ENCODE data around the gene CEACAM18.

CEACAM18 gene

GRCh38 chr19:51467864-51468544, 10.3 kb upstream of the CEACAM18 start:
- Histone ChIP-seq H4K20me1 (ENCODE audit: insufficient read depth, low read length) (no peaks in the 10 kb centered on the region), H3K4me3 (ENCODE audit: low read depth, low read length, poor library complexity, severe bottlenecking) (no peak overlapping the region), H3K36me3 (ENCODE audit: insufficient read depth, low read length) (no peaks in the 10 kb centered on the region), H3K27ac (ENCODE audit: low read depth, low read length, poor library complexity, severe bottlenecking) (no peak overlapping the region), H2AFZ (ENCODE audit: low read length) (no peak overlapping the region), H3K4me2 (ENCODE audit: low read length) (no peak overlapping the region), H3K4me1 (ENCODE audit: insufficient read depth, low read length, severe bottlenecking) (no peaks in the 10 kb centered on the region), H3K9me3 (ENCODE audit: low read length) (no peaks in the 10 kb centered on the region), H3K79me2 (ENCODE audit: insufficient read depth, low read length) (no peaks in the 10 kb centered on the region), H3K9me2 (ENCODE audit: low read depth, low read length) (no peaks in the 10 kb centered on the region), H3K9ac (ENCODE audit: low read length) (no peak overlapping the region), H3F3A (ENCODE audit: insufficient read depth, low read length) (no peaks in the 10 kb centered on the region), H3K27me3 (ENCODE audit: insufficient read depth, low read length) (no peaks in the 10 kb centered on the region)
- TF ChIP-seq CTCF (IDR thresholded peaks at IDR 0.05; ENCODE audit: low read length): no peak
- TF ChIP-seq EZH2 (IDR thresholded peaks at IDR 0.05; ENCODE audit: borderline replicate concordance, low read length): no peak

GRCh38 chr19:51468545-51468920, 9.8 kb upstream of the CEACAM18 start:
- Histone ChIP-seq H3K9me2 (ENCODE audit: low read depth, low read length) (no peaks in the 10 kb centered on the region), H3K36me3 (ENCODE audit: insufficient read depth, low read length) (no peaks in the 10 kb centered on the region), H3K27ac (ENCODE audit: low read depth, low read length, poor library complexity, severe bottlenecking) (no peak overlapping the region), H3F3A (ENCODE audit: insufficient read depth, low read length) (no peaks in the 10 kb centered on the region), H3K9me3 (ENCODE audit: low read length) (no peaks in the 10 kb centered on the region), H3K9ac (ENCODE audit: low read length) (no peak overlapping the region), H3K79me2 (ENCODE audit: insufficient read depth, low read length) (no peaks in the 10 kb centered on the region), H3K4me2 (ENCODE audit: low read length) (no peak overlapping the region), H3K27me3 (ENCODE audit: insufficient read depth, low read length) (no peaks in the 10 kb centered on the region), H4K20me1 (ENCODE audit: insufficient read depth, low read length) (no peaks in the 10 kb centered on the region), H3K4me1 (ENCODE audit: insufficient read depth, low read length, severe bottlenecking) (no peaks in the 10 kb centered on the region), H2AFZ (ENCODE audit: low read length) (no peak overlapping the region), H3K4me3 (ENCODE audit: low read depth, low read length, poor library complexity, severe bottlenecking) (no peak overlapping the region)
- TF ChIP-seq CTCF (IDR thresholded peaks at IDR 0.05; ENCODE audit: low read length) (no peak), EZH2 (IDR thresholded peaks at IDR 0.05; ENCODE audit: borderline replicate concordance, low read length) (no peak)

GRCh38 chr19:51469162-51469561, 9.2 kb upstream of the CEACAM18 start:
- H3K27ac ChIP-seq (ENCODE audit: low read depth, low read length, poor library complexity, severe bottlenecking): no peak overlapping the region

More at GRCh38 chr19:51469162-51469561, 9.2 kb upstream of the CEACAM18 start:
- no peaks in the 10 kb centered on the region for H3K79me2 ChIP-seq (ENCODE audit: insufficient read depth, low read length)
- no peaks in the 10 kb centered on the region for H3F3A ChIP-seq (ENCODE audit: insufficient read depth, low read length)
- TF ChIP-seq CTCF (IDR thresholded peaks at IDR 0.05; ENCODE audit: low read length) (no peak), EZH2 (IDR thresholded peaks at IDR 0.05; ENCODE audit: borderline replicate concordance, low read length) (no peak)
- H4K20me1 ChIP-seq (ENCODE audit: insufficient read depth, low read length): no peaks in the 10 kb centered on the region
- no peak overlapping the region for H3K4me3 ChIP-seq (ENCODE audit: low read depth, low read length, poor library complexity, severe bottlenecking)
- no peaks in the 10 kb centered on the region for H3K27me3 ChIP-seq (ENCODE audit: insufficient read depth, low read length)
- no peaks in the 10 kb centered on the region for H3K9me3 ChIP-seq (ENCODE audit: low read length)
- no peak overlapping the region for H2AFZ ChIP-seq (ENCODE audit: low read length)
- H3K4me2 ChIP-seq (ENCODE audit: low read length): no peak overlapping the region
- H3K9ac ChIP-seq (ENCODE audit: low read length): no peak overlapping the region
- no peaks in the 10 kb centered on the region for H3K9me2 ChIP-seq (ENCODE audit: low read depth, low read length)
- H3K4me1 ChIP-seq (ENCODE audit: insufficient read depth, low read length, severe bottlenecking): no peaks in the 10 kb centered on the region
- no peaks in the 10 kb centered on the region for H3K36me3 ChIP-seq (ENCODE audit: insufficient read depth, low read length)
